Renal cortical epithelial cell (primary cell): ENCODE data around the gene CHPF. TPM values are rescaled to one million over a fixed set of nuclear protein-coding genes. Genes with fewer than 3 reads are reported as not detected.

Source experiments
- DNase-seq: peaks from one replicate; pipeline ENCODE4 v3.0.0-alpha.2; 2011; ENCODE audit warnings: low read depth
- total RNA-seq: library from RNA; depleted of rRNA; stranded (reverse); fragments of >200 nt; gene quantifications from 2 replicates; pipeline ENCODE4 v1.2.3, GENCODE V29; 2014

Gene CHPF
- total RNA-seq, 1 donor from 2014 or later, result 136 TPM

DNA sequence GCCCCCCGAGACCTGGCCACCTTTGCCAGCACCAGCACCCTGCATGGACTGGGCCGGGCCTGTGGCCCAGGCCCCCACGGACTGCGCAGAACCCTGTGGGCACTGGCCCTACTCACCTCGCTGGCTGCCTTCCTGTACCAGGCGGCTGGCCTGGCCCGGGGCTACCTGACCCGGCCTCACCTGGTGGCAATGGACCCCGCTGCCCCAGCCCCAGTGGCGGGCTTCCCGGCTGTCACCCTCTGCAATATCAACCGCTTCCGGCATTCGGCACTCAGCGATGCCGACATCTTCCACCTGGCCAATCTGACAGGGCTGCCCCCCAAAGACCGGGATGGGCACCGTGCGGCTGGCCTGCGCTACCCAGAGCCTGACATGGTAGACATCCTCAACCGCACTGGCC lies 28.8 kb downstream of the CHPF start:
- no peak for DNase-seq

DNA sequence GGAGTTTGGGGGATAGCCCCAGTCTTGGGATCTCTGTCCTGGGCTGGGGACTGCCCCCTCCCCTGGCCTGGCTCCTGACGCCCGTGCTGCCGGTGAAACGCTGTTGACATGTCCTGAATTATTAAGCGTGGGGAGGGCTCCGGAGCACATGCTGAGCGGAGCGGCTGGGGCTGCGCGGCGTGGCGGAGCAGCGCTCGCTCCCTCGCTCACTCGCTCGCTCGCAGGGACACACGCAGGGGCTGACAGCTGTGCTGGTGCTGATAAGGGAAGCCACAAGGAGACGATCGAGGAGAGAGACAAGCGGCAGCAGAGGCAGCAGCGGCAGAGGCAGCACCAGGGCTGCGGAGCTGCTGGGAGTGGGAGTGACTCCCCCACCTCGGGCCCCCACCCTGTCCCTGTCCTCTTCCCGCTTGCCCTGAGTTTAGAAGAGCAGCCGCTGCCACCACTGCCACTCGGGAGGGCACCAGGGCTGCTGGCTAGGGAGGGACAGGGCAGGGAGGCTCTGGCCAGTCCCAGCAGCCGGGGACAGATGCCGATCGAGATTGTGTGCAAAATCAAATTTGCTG lies 29.3 kb downstream of the CHPF start, which contains the start of gene ASIC4:
TSS of gene ASIC4 (plus strand) at position 287 of the 566 bp plus-strand sequence. CDS start at position 530, 243 bp downstream.
- DNase-seq, result no peak

DNA sequence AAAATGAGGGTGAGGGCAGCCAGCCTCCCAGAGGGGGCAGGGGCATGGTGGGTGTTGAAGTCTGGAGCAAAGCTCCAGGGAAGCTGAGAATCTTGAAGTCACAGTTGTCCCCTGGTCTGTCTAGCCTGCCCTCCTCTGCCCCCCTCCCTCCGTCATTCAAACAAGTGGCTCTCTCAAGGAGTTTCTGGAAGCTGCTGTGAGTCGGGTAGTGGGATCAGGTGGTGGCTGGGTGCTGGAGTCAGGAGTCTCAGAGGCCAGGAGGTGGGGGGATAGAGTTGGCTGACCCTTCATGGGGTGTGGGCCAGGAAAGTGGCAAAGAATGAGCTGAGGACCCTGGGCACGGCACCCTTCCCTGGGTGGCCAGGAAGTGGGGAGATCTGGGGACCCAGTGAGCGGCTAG lies 29.8 kb downstream of the CHPF start:
- DNase-seq, result no peak

DNA sequence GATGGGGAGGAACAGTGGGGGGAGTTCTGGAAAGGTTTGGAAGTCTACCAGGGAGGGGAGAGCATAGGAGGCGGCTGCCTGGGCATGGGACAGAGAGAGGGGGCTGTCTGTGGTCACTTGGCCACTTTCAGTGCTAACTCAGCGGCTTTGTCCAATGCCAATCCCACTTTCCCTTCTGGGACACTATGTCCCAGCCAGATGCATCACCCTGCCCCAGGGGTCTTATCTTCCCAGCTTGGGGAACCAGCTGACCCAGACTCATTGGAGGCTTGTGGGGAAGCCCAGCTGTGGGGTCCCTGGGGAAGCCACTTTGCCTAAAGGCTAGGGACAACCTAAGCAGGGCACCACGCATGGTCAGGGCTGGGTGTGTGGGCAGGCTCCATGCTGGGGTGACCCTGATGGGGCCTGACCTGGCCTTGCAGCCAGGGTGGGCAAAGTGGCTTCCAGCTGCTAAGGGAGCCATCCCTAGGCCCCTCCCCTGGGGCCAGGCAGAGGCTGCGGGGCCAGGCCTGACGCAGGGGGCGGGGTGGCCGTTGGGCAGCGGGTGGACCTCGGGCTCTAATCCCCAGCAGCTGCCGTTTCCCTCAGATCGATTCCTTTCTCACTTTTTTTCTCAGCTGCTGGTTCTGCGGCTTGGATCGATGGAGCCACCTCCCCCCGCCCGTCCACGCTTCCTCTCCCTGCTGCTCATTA lies 30.9 kb downstream of the CHPF start:
- no peak for DNase-seq

DNA sequence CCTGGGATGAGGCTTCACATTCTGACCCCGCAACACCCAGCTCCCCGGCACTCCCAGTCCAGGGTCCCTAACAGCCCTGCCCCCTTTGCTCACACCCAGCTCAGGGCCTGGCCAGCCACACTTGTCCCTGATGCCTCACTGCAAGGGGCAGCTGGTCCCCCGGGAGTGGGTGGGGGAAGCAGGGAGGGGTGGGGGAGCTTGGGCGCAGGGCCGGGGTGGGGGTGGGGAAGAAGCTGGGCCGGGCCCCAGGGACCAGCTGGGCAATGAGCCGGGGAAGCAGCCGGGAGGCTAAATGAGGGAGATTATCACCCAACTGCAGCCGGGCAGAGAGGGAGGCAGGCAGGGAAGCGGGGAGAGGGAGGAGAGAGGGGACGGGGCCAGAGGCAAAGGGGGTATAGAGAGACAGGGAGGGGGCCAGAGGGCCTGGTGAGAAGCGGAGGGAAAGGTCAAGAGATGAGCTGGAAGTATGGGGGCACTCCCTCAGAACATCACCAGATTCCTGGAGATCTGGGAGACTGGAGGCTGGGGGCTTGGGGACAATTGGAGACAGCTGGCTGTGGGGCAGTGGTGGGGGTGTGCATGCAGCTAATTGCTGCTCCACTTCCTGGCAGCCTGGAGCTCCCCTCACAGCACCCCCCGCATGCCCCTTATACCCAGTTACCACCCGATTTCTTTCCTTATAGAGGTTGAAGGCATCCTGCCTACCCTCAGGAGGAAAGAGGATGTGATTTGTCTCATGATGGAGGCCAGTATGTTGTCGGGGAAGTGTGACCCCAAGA lies 31.9 kb downstream of the CHPF start:
- DNase-seq, result no peak

DNA sequence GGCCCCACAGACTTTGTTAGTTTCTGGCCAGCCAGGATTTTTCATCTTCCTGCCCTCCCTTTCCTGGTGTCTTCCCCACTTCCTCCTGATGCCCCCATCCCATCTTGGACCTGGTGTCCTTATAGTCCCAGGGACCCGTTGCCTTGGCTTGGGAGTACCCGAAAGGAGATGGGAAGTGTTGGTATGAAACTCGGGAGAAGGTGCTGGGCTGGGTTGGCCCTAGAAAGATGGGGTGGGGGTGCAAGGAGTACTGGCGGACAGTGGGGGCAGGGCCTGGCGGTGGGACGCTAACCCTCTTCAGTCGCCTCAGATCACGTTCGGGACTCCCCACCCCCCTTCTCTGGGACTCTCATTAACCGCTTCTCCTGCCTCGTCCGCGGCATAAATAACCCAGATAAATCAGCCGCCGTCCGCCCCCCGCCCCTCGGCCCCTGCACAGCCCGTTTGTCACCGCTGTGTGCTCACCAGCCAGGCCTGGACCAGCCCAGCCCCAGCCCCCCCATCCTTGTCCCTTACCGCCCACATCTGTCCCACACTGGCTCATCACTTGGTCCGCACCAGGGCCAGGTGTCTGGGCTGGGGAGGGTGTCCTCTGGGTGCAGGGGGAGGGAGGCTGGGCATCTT lies 33.0 kb downstream of the CHPF start:
- DNase-seq, result no peak

DNA sequence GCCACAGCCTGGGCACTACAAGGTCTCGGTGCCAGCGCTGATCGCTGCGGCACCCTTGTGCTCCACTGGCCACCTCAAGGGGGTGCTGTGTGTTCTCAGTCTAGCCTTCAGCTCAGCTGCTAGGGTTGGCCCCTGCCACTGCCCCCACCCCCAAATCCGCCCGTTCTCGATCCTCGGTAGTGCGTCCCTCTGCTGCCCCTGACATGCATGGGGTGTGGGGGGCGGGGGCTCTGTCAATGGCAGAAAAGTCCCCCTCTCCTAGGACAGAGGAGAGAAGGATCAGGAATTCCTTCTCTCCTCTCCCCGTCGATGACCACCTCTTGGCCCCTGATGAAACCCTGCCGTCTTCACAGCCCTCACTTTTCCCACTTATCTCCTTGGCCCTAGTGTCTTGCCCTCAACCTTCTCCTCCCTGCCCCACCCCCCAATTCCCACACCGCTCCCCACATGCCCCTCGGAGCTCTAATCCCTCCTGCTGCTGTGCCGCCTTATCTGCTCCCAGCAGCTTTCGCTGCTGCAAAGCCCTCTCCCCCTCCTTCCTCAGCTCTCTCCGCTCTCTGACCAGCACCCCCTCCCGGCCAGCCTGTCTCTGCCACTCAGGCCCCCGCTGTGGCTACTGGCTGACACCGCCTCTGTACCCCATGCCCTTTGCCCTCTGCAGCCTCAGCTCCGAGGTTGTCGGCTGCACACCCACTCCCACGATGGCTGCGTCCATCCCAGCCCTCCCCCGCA lies 33.7 kb downstream of the CHPF start:
- peak; percentile 29 for DNase-seq

DNA sequence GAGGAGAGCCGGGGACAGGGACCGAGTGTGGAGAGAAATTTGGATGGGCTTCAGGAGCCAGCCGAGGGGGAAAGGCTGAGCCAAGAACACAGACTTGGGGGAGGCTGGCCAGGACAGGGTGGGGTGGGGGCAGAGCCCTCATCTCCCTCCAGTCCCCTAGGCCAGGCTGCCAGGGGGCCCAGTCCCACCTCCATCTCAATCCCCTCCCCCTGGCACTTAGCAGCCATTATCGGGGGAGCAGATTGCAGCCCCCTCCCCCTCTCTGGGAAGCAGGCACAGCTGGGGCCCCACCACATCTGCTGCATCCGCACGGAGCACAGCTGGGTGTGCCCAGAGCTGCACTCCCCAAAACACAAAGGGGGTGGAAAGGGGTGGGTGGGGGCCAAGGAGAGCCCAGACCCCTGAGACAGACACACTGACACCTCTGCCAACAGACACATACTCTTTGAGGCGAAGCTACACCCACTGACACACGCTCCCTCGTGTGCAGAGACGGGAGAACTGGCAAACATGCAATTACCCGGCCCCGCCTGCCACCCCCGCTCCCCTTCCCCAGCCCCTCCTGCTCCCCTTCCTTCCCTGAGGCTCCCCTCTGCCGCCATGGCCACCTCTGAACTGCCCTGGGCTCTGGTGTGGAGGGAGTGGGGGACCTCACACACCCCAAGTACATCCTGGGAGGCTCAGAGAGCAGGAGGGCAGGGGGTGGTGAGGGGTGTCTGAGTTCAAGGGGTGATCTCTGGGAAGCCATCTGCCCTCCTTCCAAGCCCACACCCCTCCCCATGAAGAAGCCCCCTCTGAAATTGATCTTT lies 34.4 kb downstream of the CHPF start:
- no peak for DNase-seq

DNA sequence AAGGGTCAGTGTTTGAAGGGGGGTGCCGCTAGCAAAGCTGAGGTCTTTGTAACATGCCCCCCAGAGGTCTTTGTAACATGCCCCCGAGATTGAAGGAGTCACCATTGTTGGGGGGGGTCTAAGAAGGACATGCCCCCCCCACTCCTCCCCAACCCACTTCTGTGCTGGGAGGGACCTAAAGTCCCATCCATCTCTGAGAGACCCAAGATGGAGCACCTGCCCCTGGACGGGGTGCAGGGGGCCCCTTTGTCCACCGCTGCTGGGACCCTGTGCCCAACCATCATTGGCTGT lies 35.2 kb downstream of the CHPF start:
- DNase-seq, result no peak

DNA sequence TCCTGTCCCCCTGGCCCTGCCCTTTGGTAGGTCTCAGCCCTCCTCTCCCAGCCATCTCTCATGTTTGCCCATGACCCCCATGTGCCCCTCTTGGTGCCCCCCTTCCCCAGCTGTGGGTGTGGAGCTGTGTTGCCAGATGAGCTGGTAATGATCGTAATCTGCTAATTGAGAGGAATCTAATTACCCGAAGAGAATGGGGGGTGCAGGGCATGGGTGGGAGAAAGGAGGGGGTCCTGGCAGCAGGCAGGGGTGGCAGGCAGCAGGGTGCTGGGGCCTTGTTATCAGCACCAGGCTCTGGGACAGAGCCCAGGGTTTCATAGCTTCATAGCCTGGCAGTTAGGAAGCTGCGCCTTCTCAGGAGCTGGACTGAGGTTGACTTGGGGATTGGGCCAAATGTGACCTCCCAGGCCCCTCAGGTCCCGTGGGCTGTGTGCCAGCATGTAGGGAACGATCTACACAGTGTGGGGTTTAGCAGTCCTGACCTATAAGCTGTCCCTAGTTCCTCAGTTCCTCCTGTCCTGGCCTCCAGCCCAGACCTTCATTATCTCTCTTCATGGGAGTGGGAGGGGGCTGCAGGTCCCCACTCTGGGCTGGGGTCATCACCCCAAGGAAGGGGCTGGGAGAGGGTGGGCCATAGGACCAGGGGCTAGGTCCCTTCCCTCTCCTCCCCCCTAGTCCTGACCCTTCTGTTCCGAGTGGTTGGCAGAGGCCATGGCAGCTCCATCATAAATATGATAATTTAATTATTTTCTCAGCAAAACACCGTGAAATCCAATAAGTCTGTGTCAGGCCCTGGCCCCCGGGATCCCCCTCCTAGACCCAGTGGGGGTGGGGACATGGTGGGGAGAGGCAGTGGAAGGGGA lies 35.8 kb downstream of the CHPF start:
- no peak for DNase-seq

DNA sequence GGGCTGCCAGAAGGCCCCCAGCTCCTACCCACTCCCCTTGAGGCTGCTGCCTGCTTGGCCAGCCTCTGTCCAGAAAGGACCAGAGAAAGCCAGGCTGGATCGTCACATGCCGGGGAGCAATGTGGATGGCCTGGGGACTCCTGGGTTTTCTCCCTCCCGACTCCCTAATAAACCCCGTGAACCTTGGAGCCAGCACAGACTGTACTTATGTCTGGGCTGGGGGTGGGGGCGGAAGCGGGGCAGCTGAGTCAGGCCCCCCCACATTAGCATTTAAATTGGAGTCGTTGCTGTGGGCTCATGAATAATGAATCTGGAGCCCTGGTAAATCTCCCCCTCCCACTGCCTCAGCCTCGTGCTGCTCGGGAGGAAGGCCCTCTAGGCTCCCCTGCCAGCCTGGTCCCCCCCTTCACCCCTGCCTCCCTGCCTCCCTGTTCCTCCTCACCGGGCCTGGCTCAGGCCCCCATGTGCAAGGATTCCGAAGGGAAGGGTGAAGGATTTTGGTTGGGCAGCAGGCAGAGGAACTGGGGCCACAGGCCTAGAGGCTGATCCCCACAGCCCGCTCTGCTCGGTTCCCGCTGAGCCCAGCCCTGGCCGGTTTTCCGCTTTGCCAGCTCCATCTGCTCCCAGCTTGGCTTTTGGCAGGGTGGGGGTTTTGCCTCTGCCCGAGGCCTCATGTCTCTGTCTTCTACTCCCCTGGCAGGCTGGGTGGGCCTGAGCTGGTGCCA lies 36.6 kb downstream of the CHPF start:
- DNase-seq, result peak; percentile 31

DNA sequence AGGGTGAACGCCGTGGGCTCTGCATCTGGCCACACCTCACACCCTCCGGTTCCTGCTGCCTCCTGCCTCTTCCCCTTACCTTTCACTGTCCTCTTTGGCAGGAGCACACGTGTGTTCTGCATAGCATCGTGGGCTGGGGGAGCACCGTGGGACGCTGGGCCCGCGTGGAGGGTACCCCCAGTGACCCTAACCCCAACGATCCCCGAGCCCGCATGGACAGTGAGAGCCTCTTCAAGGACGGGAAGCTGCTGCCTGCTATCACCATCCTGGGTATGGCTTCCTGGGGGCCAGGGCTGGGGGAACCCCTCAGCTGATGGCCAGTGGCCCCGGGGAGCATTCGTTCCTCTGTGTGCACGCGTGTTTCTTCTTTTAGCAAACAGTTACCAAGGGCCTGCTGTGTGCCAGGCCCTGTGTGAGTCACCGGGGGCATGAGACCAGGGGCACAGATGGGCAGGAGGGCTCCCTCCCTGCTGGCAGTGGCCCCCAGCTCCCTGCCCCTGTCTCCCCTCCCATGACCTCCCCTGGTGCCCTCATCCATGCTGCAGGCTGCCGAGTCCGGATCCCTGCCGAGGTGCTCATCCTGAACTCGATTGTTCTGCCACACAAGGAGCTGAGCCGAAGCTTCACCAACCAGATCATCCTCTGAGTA lies 37.3 kb downstream of the CHPF start:
- DNase-seq, result no peak

DNA sequence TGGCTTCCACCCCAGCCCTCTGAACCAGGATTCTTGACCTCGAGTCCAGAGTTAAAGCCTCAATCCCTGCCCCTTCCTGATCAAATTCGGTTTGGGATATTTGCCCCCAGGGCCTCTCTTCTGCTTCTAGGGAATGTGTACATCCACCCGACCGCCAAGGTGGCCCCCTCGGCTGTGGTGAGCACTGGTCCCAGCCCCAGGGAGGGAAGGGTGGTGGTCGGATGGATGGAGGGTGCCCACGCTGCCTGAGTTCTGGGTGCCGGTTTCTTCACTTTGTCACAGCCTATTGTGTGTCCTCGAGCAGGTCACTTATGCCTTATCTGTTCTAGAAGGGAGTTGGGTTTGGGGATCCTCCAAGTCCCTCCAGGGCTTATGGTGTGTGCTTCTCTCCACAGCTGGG lies 38.0 kb downstream of the CHPF start:
- no peak for DNase-seq

DNA sequence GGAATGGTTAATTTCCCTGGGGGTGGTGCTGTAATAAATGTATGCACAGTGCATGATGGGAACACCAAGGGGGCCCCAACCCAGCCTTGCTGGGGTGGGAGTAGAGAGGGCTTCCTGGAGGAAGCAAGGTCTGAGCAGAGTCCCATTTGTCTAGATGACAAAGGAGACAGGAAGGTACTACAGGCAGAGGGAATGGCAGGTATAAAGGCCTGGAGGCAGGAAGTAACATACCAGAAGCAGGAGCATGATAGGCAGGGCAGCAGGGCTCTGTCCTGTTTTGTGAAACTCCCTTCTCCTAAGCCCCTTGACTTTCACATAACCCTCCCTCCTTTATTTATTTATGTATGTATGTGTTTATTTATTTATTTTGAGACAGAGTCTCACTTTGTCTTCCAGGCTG lies 41.0 kb downstream of the CHPF start:
- DNase-seq, result no peak

DNA sequence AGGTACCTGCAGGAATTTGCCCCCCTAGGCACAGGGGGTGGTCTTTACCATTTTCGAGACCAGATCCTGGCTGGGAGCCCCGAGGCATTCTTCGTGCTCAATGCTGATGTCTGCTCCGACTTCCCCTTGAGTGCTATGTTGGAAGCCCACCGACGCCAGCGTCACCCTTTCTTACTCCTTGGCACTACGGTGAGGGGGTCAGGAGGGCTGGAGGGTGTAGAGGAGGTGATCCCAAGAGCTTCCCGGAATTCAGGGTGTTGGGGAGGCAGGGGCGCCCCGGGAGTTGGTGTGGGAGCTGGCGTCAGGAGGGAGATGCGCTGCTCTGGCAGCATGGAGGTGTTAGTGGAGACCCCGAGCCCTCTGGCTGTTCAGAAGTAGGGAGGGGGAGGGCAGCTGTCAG lies 41.8 kb downstream of the CHPF start:
- DNase-seq, result no peak

DNA sequence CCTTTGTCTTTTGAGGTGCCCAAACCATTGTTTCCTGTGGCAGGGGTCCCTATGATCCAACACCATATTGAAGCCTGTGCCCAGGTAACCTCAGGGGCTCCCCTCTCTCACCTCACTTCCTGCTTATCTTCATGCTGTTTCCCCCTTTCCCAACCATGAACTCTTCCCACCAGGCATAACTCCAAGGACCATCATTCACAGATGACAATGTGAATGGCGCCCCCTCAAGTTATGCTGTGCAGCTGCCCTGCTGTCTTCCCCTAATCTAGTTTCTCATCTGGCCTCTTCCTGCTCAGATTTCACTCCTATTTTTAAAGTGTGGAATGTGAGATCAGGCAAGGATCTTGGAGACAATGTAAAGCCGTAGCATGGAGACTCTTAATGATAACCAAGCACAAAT lies 43.5 kb downstream of the CHPF start:
- DNase-seq, result no peak

DNA sequence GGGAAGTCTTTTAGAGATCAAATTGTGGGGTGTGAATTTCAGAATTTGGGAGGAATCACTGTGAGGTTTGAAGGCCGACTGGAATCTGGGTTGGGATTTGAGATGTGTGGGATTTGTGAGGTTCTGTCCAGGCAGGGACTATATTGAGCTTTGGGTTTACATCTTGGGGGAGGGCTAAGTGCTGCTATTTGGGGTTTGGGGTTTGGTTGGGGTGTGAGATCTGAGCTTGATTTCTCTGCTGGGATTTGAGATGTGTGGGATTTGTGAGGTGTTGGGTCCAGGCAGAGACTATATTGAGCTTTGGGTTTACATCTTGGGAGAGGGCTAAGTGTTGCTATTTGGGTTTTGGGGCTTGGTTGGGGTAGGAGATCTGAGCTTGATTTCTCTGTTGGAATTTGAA lies 44.1 kb downstream of the CHPF start:
- DNase-seq, result no peak

DNA sequence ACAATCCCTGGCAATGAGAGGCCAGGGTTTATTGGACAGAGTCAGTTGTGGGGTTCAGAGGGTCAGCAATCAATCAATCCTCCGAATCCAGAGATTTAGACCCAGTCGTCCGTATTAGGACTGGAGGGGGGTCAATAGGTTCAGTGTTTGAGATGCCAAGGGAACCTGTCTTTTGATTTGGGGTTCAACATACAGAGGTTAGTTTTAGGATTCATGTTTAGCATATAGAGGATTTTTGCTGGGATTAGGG lies 44.6 kb downstream of the CHPF start:
- no peak for DNase-seq

DNA sequence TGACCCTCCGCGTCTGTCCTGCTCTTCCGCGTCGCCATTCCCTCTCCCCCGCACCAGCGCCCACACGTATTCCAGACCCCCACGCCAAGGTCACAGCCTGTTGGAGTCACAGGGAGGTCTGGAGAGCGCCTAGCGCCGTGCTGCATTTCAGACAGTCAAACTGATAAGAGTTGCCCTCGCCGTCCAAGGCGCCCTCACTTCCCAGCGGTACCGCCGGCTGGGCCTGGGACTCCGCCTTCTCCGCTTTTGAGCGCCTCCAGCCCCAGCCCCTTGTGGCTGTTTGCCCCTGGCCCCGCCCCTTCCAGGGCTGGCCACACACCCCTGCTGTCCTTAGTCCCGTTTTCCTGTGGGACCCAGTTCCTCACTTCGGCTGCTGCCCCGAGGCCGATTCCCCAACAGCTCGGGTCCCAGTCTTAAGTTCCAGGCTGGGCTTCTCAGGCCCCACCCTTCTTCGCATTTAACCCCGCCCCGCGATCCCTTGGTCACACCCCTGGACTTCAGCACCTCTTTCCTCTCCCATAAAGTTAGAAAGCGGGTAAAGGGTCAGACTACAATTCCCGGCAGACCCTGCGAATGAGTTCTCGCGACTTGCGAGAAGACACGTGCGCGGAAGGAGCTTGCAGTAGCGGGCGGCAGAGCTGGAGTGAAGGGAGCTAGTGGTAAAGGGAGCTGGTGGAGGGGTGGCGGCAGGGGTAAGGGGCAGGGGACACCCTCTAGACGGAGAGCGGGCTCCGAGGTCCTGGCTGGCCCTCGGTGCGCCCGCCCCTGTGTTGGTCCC lies 45.1 kb downstream of the CHPF start, which contains the start of gene GMPPA:
TSS of gene GMPPA (plus strand) at position 612 of the 778 bp plus-strand sequence. CDS start 1,085 bp downstream, outside the sequence.
- peak; percentile 98 for DNase-seq
